ENCODE results near the gene SETD2.
A peak's percentile ranks its signal among the peaks of the same experiment; 100 is the strongest.
"Not testable (repeated sequence)": the region's sequence is repeated elsewhere in the genome, so short reads cannot be mapped to it uniquely, and the experiment has no call there.

The SETD2 gene

DNA sequence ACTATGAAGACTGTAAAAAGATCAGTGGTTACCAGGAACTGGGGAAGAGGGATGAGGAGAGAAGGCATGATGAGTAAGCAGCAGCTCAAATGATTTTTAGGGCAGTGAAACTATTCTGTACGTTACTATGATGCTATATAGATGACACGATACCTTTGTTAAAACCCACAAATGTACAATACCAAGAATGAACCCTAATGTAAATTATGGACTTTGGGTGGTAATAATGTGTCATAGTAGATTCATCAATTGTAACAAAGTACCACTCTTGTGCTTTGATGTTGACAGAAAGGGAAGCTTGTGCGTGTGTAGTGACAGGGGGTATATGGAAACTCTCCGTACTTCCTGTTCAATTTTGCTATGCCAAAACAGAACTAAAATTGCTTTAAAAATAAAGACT, 132.9 kb downstream of the SETD2 start:
- not testable (repeated sequence) for DNase-seq

DNA sequence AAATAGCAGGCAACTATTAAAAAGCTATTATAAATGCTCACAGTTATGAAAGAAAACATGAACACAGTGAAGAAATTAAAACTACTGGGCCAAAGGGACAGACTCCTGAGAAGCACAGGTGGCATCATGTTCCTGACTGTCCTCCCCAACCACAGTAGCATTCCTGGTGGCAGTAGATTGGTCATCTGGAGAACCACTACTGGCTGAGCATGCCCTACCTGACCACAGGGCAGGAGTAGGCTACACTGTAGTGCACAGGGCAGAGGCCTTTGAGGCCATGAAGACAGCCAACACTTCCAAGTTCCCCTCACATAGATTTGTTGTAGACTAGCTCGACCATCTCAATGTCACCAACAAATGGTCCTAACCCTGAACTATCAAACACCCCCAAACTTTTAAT, 135.2 kb downstream of the SETD2 start:
- DNase-seq, result no peak

DNA sequence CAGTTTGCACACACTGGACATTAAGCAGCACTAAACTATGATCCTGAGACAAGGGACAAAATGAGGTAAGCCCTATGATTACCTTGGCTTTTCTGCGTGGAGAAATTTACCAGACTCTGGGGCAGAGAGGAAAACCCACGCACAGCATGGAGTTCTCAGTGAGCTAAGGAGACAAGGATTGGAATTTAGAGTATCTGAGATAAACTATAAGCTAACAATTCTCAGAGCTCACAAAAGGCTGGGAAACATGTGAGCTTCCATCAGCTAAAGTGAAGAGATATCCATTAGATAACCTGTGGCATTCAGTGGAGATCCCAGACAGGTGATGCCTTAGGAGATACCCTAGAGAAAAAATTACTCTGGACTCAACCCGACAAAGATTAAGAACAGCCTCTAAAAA, 135.8 kb downstream of the SETD2 start:
- no peak for DNase-seq

DNA sequence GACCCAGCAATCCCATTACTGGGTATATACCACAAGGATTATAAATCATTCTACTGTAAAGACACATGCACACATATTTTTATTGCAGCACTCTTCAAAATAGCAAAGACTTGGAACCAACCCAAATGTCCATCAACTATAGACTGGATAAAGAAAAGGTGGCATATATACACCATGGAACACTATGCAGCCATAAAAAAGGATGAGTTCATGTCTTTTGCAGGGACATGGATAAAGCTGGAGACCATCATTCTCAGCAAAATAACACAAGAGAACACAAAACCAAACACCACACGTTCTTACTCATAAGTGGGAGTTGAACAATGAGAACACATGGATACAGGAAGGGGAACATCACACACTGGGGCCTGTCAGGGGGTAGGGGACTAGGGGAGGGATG, 137.5 kb downstream of the SETD2 start:
- DNase-seq, result not testable (repeated sequence)

DNA sequence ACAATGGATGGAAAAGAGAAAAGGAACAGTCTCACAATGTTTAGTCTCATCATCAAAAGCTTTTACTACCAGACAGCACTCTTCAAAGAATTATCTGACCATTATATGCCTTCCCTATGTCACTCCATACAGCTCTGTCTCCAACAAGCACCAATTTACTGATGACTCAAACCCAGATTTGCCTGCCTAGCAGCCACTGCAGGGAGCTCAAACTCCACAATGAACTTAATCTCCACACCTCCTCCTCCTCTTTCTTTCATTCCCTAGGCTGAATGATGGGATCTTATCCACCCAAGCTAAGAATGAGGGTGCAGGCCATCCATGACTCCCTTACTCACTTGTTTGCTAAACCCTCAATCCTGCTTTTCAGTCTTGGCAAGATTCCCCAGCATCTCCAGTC, 139.0 kb downstream of the SETD2 start:
- no peak for DNase-seq

DNA sequence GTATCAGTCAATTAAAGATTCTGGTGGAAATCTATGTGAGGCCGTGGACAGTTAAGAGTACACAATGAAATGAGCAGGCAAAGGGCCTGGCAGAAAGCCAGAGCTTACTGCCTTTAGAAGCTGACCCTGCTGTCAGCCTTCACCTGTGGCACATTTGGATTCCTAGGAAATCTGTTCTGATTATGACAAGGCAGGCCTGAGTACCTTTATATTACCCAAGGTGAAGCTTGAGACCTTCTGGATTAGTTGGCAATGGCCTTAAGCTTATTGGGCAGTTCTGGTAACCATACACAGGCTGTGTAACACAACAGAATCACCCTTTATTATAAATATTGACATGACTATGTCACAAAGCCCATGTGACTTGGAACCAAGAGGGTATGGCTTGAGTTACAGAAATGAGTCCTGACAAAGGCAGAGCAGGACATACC, 141.3 kb downstream of the SETD2 start:
- no peak for DNase-seq

DNA sequence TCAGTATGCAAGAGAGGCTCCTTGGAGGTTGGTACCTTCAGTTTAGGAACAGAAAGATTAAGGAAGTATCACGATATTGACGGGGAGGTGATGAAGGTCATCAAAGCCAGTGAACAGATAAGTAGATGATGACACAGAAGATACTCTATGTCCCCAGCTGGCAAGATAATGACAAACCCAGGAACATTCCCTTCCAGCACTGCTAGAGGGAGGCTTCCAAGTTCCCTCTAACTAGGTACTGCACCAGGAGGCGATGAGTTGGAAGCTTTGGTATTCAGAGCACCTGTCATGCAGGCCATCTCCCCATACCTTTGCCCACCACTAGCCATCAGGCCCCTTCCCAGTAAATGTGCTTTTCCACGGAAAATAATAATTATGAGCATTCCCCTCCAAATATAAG, 143.6 kb downstream of the SETD2 start:
- no peak for DNase-seq

DNA sequence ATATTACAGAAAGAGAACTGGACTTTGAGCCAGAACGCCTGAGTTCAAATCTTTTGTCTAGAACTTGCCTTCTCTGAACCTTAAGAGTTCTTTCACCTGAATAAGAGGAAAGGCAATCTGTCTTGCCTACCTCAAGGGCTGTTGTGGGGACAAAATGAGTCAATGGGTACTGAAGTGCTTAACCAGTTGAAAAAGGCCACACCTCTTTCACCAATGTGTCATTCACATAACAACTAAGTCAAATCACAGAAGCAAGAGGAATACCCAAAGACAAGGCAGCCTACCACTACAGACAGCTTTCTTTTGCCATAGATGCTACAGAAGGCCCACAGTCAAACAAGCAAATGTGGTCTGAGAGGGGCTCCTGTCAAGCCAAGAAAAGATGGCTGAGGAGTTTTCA, 144.7 kb downstream of the SETD2 start:
- DNase-seq, result no peak

DNA sequence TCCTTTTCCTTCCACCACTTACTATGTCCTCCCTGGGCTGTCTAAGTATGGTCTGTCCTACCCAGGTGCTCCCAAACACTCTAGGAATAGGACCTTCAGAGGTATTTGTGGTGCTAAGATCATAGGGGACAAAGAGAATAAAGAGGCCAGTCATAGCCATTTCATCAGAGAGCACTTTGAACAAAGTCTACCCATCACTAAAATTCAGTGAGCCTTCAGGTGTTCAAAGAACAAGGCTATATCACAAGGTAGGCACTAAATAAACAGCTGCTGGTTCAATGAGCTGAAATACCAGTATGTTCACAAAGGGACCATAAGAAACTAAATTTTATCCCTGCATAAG, 145.7 kb downstream of the SETD2 start:
- DNase-seq, result no peak

DNA sequence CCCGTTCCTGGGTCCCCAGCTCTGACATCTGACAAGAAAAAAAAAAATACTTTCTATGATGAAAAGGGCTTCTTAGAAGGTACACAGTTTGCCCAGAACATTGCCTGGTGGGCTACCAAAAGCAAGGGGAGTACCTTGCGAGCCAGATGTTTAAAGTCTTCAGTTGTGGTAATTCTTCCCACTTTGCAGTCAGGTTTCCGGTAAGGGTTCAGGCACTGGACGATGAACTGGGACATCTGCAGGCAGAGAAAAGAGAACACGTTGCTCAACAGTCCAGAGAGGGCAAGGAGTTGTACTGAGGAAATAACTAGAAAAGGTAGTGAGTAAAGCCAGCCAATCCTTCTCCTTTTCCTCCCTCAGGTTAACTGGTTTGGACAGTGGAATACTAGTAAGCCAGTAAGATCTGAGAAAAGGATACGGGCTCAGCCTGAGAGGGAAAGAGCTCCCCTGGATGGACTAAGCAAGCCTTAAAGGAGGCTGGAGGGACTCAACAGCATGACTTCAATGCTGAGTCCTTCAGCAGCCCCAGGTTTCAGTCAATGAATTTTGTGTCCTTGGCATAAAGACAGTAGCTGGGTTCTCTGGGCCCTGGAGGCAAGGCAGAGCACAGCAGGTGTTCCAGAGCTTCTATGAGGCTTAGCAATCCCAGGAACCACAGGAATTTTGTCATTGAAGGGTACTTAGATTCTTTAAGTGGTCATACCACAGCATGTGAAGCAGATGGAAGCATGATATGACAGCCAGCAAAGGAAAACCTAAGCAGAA, 146.2 kb downstream of the SETD2 start:
- DNase-seq, result no peak

DNA sequence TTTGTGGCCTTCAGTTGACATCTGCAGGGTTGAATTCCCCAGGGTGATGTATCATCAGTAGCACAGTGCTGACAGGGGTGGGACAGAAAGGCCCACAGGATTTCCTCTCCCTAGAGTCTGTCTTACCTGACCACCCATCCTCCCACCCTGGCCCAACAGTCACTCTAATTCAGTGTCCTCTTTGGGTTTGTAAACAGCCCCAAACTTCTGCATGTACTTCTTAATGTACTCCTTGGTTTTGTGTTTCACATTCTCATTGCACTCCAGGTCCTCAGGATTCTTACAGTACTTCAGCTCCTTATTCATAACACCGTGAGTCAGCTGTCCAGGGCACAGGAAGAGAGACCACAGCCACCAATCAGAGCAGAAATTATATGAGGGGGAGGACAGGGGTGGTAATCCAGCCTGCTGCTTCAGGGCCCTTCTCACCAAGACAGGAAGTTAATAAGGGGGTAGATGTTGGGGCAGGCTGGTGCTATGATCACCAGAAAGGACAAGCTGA, 146.9 kb downstream of the SETD2 start:
- DNase-seq, result no peak

DNA sequence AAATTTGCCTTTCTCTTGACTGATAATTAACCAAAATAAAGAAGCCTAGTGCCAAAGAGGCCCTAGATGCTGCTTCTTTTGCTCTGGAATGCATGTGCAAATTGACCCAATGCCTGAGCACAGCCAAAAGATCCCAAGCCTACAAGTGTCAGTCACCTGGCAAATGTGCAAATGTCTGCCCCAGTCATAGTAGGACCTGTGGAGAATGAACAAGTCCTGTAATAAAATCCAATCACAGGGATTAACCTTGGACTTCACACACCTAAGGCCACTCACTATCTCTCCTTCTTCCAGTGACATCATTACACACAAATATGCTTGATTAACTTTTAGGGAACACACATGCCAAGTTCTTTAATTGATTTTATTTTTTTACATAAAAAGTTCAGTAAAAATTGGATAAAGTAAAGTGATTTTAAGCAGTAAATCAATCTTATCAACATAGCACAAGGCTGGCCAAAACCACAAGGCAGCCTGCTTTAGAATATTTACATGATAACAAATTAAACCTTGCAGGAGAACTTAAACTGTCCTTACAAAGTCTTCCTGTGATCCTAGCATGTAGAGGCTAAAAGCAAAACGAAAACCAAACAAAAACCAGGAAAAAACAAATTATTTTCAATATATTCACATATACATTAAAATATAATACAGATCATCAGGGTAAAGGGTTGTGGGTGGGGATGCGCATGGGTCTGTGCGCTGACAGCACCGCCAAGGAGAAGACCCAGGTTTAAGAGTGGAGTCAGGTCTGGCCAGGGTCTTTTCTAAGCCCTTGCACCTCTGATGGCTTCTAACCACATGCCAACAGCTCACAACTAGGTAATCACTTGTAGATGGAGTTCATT, 147.6 kb downstream of the SETD2 start:
- no peak for DNase-seq

DNA sequence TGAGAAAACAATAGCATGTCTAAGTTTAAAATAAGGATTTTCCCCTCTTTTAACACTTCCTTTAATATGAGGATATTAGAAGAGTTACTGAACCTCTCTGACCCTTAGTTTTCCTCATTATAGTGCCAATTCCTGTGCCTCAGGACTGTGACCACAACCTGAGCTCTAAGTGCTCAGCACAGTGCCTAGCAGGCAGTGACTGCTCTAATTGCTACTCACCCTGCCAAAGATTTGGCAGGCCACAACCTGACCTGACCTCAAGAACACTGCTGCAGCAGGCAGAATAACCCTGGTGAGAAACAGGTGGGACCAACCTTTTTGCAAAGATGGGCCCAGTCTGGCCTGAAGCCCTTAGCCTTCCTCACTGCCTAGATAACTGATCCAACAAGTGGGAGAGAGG, 148.8 kb downstream of the SETD2 start:
- DNase-seq, result no peak

DNA sequence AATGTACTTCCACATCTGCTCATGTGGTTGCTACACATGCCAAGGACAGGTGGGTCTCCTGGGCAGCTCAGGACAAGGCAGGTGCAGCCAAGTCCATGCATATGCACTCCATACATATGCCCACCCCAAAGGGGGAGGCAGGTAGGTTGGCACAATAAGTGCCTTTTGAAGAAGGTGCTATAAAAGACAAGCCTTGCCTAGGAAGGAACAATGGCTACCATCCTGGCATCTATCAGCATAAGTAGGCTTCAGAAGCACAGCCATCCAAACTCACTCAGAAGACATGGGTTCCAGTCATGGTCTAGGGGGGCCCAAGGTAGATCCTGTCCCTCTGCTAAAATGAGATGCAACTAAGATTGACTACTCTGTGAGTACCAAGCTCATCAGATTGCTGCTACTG, 149.9 kb downstream of the SETD2 start:
- no peak for DNase-seq

DNA sequence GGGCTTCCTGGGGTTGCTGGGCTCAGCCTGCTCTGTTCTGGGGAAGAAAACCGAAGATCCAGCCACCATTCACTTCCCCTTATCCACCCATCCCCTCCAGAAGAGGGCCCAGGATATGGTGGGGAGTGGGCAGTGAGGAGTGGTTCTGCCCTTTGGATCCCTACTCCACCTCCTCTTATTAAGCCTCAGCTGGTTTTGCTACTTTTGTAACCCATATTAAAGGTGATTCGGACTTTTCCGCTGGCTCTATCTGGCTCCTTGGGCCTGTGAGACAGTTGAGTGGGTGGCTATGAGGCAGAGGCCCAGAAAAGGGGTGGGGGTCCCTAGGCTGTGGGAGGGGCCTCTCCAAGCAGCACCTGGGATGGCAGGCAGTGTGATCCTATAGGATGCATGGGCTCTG, 150.7 kb downstream of the SETD2 start:
- no peak for DNase-seq

DNA sequence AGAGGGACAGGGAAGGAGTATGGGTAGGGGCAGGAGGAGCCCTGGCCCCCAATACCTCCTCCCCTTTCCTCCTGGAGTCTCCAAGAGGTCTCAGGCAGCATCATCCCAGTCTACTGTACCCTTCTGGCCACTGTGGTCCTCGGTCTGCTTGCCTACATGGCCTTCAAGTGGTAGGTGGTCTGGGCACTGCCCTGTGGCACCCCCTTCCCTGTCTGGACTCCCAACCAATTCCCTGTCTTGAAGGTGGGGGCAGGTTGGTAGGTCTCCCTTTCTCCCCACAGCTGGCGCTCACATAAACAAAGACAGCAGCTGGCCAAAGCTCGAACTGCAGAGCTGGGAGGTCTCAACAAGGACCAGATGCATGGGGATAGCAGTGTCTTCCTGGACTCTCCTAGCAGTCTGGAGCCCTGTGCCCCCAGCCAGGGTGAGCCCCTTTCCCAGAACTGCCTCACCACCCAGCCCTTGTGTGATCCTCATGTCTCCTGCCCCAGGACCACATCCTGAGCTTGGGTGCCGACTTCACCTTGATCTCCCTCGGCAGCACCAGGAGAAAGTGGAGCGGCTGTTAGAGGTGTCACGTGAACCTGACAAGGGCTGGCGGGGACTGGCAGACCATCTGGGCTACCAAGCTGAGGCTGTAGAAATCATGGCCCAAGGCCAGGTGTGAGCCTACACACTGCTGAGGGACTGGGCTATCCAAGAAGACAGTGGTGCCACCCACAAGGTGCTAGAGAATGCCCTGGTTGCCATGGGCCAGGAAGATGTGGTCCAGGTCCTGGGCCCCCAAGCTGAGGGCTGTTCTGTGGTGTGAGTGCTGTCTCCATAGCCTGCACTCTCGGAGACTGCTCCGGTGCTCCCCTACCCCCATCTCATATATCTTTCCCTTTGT, 151.3 kb downstream of the SETD2 start:
- DNase-seq, result no peak

DNA sequence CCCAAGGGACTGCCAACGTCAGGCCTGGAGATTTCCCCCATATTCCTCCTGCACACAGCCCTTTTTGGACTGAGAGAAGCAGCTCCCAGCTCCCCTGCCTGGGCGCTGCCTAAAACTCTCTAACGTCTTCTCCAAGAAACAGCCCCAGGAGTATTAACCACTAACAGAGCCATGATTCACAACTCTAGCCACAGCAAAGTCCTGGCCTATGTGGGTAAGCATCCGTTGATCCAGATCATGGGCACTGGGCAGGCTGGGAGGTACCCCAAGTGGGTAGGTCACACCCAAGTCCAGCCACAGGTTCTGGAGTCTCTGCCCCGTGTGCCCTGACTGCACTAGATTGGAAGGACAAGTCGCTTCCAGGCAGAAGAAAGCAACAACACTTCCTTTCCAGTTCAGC, 152.5 kb downstream of the SETD2 start:
- DNase-seq, result no peak

DNA sequence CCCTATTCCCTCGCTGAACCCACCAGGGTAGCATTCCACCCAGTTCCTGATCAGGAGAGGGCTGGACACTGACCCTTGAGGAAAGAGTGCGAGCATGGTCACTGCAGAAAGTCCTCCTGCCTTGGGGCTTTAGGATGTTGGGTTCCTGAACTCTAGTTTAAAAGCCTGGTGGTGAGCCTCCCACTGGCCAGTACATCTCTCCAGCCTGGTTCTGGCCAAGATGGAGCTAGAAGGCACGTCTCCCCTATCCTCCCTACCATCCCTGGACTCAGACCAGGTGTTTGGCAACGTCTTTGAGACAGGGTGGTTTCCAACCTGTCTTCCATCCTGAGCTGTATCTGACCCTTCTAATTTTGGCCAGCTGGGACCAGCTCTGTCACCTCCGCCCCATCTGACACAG, 153.0 kb downstream of the SETD2 start:
- DNase-seq, result no peak

DNA sequence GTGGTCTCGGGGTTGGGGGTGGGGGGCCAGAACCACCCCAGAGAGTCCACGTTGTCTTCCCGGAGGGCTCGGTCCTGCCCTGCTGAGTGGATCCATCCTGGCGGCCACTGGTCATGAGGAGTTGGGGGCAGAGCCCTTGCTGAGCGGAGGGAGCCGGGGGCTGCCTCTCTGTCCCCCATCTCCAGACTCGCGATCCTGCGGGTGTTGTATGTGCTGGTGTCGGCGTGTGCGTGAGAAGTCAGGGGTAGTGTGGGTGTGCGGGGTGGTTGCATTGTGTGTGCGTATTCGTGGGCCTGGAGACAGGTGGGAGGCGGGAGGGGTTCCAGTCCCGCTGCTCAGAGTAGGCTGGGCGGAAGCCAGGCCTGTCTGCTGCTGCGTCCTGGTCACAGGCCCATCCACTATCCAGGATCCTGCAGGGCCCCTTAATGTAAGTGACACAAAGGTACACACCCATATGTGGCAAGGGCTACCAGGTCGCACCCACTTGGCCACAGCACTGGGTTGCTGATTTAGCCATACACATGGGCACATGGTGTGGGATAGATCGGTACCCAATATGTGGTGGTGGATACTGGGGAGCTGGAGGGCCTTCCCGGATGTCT, 153.7 kb downstream of the SETD2 start:
- no peak for DNase-seq

DNA sequence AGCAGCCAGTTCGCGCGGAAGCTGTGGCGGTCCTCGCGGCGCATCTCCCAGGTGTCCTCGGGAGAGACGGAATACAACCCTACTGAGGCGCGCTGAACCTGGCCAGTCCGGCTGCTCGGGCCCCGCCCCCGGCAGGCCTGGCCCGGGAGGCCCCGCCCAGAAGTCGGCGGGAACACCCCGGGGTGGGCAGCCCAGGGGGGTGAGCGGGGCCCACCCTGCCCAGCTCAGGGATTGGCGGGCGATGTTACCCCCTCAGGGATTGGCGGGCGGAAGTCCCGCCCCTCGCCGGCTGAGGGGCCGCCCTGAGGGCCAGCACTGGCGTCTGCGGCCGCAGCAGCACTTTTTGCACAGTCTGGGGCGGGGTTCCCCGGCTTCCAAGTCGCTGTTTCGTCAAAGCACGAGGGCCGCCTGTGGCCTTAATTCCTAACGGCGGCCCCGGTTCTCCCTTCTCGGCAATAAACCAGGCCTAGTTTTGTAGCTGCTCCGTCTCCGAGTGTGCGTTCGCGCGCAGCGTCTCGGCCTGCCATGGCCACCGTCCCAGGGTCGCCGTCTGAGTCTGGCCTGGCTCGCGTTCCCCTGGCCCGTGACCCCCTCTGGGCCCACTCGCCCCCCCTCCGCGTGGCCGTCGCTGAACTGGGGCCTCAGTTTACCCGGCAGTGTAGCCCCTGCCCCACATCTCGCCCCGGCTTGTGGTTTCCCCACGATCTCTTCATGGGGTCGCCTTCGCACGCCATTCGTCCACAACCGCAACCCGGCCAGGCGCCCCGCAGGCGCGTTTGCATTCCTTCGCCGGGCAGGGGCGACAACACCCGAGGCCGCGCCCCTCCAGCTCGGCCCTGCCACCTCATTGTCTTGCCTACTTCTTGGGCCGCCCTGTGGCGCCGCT, 154.4 kb downstream of the SETD2 start:
- peak; percentile 94 for DNase-seq

DNA sequence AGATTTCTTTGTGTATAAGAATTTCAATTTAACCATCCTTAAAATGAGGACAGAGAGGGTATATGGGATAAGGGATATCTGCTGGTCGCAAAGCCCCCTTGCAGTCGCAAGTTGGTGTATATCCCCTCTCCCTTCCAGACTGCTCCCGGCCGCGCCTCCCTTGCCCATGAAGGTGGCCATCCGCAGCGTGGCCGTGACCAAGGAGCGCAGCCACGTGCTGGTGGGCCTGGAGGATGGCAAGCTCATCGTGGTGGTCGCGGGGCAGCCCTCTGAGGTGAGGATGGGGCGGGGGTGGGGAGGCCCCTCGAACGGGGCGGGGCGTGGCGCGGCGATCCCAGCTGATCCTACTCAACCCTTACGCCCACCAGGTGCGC, 155.1 kb downstream of the SETD2 start:
- DNase-seq, result peak; percentile 34

Measured in right kidney (tissue), 1 donor.